ENCODE results near the gene LAMC3. TPM values are rescaled to one million over a fixed set of nuclear protein-coding genes. Genes with fewer than 3 reads are reported as not detected.

The LAMC3 gene
- total and polyA plus RNA-seq, 9 of the 15 experiments (the other 6 are each of a cell fraction or from before 2014, with no cell fraction given): 0.10 TPM; not detected in 8

DNA sequence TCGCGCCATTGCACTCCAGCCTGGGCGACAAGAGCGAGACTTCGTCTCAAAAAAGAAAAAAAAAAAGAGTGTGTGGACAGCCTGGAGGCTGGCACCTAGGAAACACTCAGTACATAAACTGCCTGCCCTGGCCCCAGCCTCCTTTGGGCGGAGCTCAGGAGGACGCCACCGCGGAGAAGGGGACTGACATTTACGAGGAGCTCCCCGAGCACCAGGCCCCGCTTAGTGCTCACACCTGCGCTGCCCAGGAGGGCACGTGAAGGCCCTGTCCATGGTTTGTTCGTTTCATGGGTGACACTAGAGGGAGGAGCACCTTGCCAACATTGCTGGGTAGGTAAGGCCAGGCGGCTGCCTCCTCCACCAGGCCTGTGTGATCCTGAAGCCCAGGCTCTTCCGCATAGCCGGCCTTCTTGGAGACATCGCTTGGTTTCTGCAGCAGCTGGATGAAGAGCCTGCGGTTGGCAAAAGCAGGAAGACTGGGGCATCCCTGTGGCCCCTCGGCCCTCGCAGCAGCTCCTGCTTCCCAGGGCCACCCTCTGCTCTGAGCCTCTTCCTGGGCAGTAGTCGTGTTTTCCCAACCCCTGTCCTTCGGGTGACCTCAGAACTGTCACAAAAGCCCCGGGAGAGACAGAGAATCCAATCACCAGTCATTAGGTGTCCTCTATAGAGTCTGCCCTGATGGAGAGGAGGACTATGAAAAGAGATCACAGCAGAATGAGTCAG, 26.2 kb upstream of the LAMC3 start:
- ATAC-seq (peak; percentile 8), DNase-seq (ENCODE audit: extremely low read depth in 1 of 4, low spot score in 3 of 4) (peak in 1 of 4 experiments; percentile 64), FAIRE-seq (no peak)
- WGBS (ENCODE audit: insufficient coverage, low coverage, missing lambda C conversion rate): 7% methylated on average over 25 of the region's 25 CpGs
- Histone ChIP-seq H3K4me2 (ENCODE audit: insufficient read depth, low read length) (no peak overlapping the region), H3K9ac (ENCODE audit: insufficient read depth in 1 of 2, low read depth in 2 of 2, low read length in 2 of 2) (peak overlapping the region in 1 of 2 experiments; percentile 15; a peak in 2 of 4 replicates), H3K79me2 (ENCODE audit: control insufficient read depth, insufficient read depth, low read length) (no peaks in the 10 kb centered on the region), H3K4me3 (no peak overlapping the region), H3K36me3 (ENCODE audit: control insufficient read depth, insufficient read depth, low read length) (no peaks in the 10 kb centered on the region), H2AFZ (ENCODE audit: low read depth, low read length) (no peak overlapping the region), H3K27me3 (ENCODE audit: control insufficient read depth in 2 of 2, insufficient read depth in 2 of 2, low read length in 2 of 2) (peaks cover 91 to 98% of the 10 kb centered on the region in 2 experiments), H4K20me1 (replicated peaks; ENCODE audit: control insufficient read depth, insufficient read depth, low read length) (peaks cover 80% of the 10 kb centered on the region), H3K27ac (ENCODE audit: extremely low read depth, low read depth, low read length) (no peak overlapping the region), H3K9me3 (replicated peaks; ENCODE audit: control insufficient read depth, insufficient read depth, low read depth, low read length) (no peaks in the 10 kb centered on the region), H3K9me1 (ENCODE audit: control insufficient read depth, insufficient read depth, low read length) (peaks cover 13% of the 10 kb centered on the region), H3K4me1 (replicated peaks in 1 of 2; ENCODE audit: control insufficient read depth in 2 of 2, insufficient read depth in 2 of 2, low read length in 2 of 2) (peaks cover 0 to 16% of the 10 kb centered on the region in 2 experiments; a peak in 1 of 5 replicates)
- POLR2A ChIA-PET: interaction anchor here (0.6 to 10.0 kb wide), 20 partner anchors 9 to 130 kb away, joined by 3 to 131 read pairs (median 4); no protein-coding TSS in a partner anchor
- in situ Hi-C loops (cut with MboI) (loop anchor here (25.0 kb wide), 1 partner anchor 270 kb away; no protein-coding TSS in a partner anchor), intact Hi-C loops (cut with micrococcal nuclease) (no loop called here)
- BruUV-seq (replicated peaks): no TSS peak
- CTCF ChIA-PET (ENCODE audit: low intra/inter-chr PET ratio): interaction anchor here (0.6 kb wide), 1 partner anchor 16 kb away, joined by 5 read pairs; no protein-coding TSS in a partner anchor
- no peak for TF ChIP-seq PML (IDR thresholded peaks at IDR 0.05; ENCODE audit: low read length)
- TF ChIP-seq SP1 (CRISPR knock-in tag; IDR thresholded peaks at IDR 0.05): no peak
- TF ChIP-seq RHOXF2B (CRISPR knock-in tag; conservative IDR thresholded peaks at IDR 0.05): no peak
- TF ChIP-seq, protein P1, sequence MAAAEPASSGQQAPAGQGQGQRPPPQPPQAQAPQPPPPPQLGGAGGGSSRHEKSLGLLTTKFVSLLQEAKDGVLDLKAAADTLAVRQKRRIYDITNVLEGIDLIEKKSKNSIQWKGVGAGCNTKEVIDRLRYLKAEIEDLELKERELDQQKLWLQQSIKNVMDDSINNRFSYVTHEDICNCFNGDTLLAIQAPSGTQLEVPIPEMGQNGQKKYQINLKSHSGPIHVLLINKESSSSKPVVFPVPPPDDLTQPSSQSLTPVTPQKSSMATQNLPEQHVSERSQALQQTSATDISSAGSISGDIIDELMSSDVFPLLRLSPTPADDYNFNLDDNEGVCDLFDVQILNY (CRISPR knock-in tag; IDR thresholded peaks at IDR 0.05): no peak
- no peak for TF ChIP-seq ZNF316 (IDR thresholded peaks at IDR 0.05)
- TF ChIP-seq, protein P2, sequence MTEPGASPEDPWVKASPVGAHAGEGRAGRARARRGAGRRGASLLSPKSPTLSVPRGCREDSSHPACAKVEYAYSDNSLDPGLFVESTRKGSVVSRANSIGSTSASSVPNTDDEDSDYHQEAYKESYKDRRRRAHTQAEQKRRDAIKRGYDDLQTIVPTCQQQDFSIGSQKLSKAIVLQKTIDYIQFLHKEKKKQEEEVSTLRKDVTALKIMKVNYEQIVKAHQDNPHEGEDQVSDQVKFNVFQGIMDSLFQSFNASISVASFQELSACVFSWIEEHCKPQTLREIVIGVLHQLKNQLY (CRISPR knock-in tag; conservative IDR thresholded peaks at IDR 0.05): peak in 1 of 2 experiments; percentile 55; a peak in 1 of 4 replicates

All from K562 (cell line).